Measurements from ENCODE around the gene POTEB3.
"Not testable (repeated sequence)": the region's sequence is repeated elsewhere in the genome, so short reads cannot be mapped to it uniquely, and the experiment has no call there.

The POTEB3 gene

DNA sequence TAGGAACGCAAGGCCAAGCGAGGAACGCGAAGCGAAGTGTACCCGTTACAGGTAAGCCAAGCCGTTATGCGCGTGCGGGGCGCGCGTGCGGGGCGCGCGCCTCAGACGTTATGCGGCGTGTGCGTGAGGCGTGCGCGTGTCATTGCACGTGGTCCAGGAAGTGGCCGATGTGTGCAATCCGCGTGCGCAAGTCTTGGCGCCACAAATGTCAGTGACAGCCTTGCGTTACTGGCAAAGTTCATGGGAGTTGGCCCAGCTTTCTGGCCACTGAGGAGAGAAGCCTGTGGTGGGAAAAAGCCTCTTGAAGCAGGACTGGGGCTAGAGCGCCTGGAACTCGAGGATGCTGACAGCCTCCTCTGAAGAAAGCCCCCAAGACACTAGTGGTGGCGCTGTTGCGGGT is at the start of gene POTEB3:
TSS of gene POTEB3 (minus strand) at position 101 of the 400 bp plus-strand sequence. CDS start 488 bp downstream, outside the sequence.
- not testable (repeated sequence) for DNase-seq

DNA sequence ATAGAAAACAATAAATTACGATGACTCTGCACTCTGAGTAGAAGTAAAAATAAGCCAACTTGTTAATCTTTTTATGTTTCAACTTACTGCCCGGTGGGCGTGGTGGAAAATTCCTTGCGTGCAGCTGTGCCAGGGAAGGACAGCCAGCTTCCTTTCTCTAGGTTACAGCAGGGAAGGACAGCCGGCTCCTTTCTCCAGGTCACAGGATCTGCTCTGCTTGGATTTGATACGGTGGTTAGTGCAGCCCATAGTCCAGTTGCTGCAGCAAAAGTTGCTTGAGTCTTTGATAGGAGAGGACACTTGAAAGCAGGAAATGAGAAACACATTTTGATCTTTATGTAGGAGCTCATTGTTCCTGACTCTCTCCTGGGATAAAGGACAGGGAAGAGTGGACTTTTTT is 13.4 kb upstream of the POTEB3 start:
- not testable (repeated sequence) for DNase-seq

DNA sequence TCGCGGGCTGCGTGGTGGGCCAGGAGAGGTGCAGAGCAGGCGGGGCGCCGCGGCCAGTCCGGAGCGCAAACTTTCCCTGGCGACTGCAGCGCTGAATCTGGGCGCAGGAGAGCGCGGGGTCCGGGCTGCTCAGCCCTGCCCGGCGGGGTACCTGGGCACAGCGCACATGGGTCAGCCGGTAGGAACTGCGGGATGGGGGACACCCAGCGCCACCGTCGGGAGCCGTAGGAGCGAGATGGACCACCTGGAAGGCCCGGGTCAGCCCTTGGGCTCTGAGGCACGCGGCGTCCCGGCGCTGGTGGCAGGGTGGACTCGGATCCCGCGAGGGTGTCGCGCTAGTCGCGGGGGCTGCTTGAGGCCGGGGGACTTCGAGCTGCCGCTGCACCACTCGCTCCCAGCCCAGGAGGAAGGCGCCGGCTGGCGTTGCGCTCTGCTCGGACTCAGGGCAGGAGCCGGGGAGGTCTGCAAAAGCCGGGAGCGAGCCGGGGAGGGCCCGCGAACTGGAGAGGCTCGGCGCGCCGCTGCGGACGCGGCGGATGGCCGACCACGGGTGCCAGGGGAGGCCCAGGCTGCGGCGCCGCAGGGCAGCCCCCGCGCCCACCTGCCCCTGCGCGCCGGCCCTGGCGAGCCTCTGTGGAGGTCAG is 11.7 kb upstream of the POTEB3 start:
- DNase-seq, result not testable (repeated sequence)

DNA sequence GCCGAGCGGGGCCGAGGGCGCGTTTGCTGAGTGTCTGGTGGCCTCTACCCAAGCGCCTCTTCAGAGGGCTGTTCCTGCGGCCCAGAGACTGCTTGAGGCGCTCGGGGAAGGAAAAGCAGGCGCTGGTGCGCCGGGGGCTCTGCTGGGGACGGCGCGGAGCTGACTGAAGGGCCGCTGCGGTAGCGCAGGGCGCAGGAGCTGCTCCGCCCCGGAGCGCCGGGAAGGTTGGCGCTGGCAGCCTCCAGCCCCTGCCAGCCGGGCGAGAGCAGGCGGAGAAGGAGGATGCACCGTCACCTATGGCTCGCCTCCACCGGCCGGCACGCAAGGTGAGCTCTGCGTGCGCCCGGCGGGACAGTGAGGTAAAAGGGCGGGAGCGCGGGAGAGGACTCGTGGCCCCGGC is 11.2 kb upstream of the POTEB3 start:
- DNase-seq, result not testable (repeated sequence)

DNA sequence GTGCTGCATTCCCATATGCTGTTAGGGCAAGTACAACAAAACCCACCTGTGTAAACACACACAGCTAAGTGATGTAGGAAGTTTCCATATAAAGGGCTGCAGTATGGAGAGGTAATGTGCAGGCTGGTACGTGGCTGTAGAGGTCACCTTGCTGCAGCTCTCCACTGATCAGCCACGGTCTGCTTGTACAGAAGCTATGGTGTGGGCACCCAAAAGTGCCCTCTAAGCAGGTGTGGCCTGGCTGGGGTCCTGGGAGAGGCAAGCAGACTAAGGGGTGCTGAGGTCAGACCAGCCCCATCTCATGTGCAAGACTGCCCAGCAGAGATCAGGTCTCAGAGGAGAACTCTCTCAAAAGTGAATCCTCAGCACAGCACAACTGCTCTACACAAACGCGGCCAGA is 32.9 kb downstream of the POTEB3 start:
- not testable (repeated sequence) for DNase-seq

DNA sequence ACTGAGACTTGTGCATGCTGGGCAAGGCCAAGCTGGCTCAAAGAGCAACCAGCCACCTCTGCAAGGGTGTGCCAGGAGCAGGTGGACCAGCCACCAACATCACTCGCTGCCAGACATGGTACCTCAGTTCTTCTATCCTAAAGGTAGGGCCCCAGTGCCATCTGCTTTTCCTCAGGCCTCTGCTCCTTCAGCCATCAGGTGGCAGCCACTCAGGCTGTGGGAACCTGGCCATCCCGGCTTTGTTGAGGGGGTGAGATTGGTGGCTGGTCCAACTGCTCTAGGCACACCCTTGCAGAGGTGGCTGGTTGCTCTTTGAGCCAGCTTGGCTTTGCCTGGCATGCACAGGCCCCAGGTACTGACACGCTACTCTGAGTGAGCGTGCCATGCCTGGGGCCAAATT is 38.8 kb downstream of the POTEB3 start:
- not testable (repeated sequence) for DNase-seq

DNA sequence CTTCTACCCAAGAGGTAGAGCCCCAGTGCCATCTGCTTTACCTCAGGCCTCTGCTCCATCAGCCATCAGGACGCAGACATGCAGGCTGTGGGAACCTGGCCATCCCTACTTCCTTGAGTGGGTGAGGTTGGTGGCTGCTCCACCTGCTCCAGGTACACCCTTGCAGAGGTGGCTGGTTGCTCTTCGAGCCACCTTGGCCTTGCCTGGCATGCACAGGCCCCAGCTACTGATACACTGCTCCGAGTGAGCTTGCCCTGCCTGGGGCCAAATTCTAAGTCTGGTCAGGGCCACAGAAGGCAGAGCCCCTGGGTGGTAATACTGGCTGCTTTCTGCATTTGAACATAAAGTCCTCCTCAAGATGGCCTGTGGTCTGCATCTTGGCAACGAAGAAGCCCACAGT is 41.2 kb downstream of the POTEB3 start:
- DNase-seq, result not testable (repeated sequence)

DNA sequence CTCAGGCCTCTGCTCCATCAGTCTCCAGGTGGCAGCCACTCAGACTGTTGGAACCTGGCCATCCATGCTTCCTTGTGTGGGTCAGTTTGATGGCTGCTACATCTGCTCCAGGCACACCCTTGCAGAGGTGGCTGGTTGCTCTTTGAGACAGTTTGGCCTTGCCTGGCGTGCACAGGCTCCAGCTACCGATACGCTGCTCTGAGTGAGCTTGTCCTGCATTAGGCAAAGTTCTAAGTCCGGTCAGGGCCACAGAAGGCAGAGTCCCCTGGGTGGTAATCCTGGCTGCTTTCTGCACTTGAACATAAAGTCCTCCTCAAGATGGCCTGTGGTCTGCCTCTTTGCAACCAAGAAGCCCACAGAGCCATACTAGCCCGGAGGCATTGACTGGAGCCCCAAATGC is 41.8 kb downstream of the POTEB3 start:
- DNase-seq, result not testable (repeated sequence)

DNA sequence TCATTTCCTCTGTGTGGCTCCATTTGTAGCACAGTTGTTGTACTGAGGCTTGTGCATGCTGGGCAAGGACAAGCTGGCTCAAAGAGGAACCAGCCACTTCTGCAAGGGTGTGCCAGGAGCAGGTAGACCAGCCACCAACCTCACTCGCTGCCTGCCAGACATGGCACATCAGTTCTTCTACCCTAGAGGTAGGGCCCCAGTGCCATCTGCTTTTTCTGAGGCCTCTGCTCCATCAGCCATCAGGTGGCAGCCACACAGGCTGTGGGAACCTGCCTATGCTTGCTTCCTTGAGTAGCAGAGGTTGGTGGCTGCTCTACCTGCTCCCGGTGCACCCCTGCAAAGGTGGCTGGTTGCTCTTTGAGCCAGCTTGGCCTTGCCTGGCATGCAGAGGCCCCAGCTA is 42.6 kb downstream of the POTEB3 start:
- DNase-seq, result not testable (repeated sequence)

DNA sequence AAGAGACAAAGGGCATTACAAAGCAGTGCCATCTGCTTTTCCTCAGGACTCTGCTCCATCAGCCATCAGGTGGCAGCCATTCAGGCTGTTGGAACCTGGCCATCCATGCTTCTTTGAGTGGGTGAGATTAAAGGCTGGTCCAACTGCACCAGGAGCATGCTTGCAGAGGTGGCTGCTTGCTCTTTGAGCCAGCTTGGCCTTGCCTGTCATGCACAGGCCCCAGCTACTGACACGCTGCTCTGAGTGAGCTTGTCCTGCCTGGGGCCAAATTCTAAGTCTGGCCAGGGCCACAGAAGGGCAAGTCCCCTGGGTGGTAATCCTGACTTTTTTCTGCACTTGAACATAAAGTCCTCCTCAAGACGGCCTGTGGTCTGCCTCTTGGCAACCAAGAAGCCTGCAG is 43.1 kb downstream of the POTEB3 start:
- DNase-seq, result not testable (repeated sequence)

DNA sequence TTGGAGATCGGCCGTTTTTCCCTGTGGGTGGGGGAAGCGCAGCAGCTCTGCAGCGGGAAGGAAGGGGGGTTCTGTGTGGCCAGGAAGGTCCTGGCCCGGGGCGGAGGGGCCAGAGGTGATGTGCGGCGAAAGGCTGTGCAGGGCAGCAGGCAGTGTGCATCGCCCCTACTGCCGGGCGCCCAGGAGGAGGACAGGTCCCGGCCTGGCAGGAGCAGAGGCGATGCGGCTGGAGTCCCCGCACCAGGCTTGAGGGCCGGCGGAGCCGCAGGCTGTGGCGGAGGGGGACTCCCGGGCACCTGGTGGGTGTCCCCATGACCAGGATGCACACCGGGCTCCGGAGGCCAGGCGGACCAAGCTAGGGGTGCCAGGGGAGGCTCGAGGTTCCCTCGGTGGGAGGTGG is 54.3 kb downstream of the POTEB3 start:
- not testable (repeated sequence) for DNase-seq

DNA sequence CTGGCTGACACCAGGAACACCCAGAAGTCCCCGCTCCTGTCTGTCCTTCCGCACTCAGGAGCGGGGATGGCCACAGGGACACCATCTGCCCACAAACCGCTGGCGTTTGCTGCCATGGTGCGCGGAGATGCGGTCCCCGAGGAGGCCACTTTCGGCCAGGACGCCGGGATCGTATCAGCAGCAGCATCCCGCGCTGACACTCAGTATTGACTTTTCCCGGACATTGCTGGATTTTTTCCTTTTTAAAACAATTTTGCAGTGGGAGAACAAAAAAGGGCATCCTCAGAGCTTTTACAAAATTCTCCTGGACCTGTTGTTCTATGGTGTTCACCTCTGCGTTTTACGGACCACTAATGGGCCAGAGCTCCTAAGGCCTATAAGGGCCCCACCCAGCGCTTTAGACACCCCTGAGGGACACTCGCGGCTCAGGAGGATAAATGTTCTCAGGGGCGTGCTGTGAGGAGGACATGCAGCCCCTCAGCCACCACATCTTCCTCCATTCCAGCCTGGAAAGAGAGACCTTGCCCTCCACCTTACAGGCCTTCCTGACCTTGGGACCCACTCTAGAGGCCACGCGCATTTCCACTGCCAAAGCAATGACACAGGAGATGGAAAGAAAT is 56.3 kb downstream of the POTEB3 start:
- DNase-seq, result not testable (repeated sequence)

DNA sequence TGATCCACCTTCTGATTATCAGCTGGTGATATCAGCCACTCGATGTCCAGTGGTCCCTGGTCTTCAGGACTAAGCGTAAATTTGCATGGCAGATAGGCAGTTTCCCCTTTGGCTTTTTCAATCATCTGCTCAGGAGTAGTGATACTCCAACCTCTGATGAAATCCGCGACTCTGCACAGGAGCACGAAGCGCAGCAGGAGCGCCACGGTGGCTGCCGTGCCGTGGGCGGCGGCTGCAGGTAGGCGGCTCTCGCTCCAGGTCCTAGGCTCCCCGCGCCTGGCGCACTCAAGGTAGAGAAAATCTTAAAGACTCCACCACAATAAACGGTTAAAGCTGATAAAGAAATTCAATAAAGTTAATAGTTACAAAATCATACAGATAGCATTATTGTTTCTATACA is 66.6 kb downstream of the POTEB3 start:
- DNase-seq, result not testable (repeated sequence)

DNA sequence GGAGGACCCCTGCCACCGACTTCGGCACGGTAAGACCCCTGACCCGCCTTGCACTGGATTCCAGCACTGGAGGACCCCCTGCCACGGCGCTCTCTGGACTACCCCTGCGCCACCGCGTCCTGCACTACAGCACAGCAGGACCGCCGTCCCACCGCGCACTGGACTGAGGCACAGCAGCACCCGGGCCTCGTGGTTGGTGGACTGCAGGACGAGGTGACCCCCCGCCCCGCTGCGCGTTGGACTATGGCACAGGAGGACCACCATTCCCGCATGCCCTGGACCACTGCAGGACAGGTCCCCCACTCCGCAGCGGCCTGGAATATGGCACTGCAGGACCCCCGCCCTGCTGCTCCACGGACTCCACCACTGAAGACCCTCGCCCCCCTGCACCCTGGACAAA is 71.1 kb downstream of the POTEB3 start:
- not testable (repeated sequence) for DNase-seq

DNA sequence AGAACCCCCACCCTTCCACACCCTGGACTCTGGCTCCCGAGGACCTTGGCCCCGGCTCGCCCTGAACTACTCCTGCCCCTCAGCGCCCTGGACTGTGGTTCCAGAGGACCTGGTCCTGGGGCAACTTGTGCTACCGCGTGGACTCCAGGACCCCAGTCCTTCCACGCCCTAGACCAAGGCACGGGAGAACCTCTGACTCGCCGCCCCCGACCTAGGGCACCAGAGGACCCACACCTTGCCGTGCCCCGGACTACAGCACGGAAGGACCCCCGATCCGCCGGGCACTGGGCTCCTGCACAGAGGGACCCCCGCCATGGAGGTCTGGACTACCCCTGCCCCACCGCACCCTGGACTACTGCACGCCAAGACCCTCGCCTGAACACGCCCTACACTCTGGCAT is 71.7 kb downstream of the POTEB3 start:
- DNase-seq, result not testable (repeated sequence)
